SK-N-SH (cell line): ENCODE data around the gene TSSK6. TPM values are rescaled to one million over a fixed set of nuclear protein-coding genes. Genes with fewer than 3 reads are reported as not detected.

Source experiments
- CTCF ChIA-PET: fragments of 300-600, 350-600 bp; formaldehyde crosslinking; extraction: SDS; loops from one replicate; lab custom pipeline; 2021; lab: Yijun Ruan, JAX
- POLR2A ChIA-PET: fragments of 350-600 bp; sonication (Branson Sonifier 250); formaldehyde crosslinking; extraction: SDS; loops from one replicate; lab custom pipeline; 2020; ENCODE audit warnings: antibody characterized with exemption, inconsistent platforms; lab: Yijun Ruan, JAX
- DNase-seq: peaks from one replicate; pipeline ENCODE4 v3.0.0; 2012
- H2AFZ ChIP-seq: fragments of 200-600 bp; sonication (generic); 2 replicates; pipeline ENCODE4 v1.8.1; 2016; ENCODE audit warnings: antibody characterized with exemption, mild to moderate bottlenecking, low read depth
- H3F3A ChIP-seq: fragments of 200-600 bp; sonication (generic); replicated peaks from 2 replicates; pipeline ENCODE3; 2016; ENCODE audit warnings: antibody characterized with exemption, mild to moderate bottlenecking; ENCODE audit not compliant: insufficient read depth
- H3K27ac ChIP-seq, 2 experiments: fragments of 200-500 bp in 1 of 2; fragments of 200-600 bp in 1 of 2; sonication (Bioruptor generic) in 1 of 2; sonication (generic), shearing (Covaris generic) in 1 of 2; 2 replicates each; pipeline versions ENCODE4 v1.5.1 to v1.6.1; 2014 to 2016; ENCODE audit warnings: low read depth in 2 of 2, inconsistent platforms in 1 of 2, low read length in 1 of 2, mild to moderate bottlenecking in 1 of 2, mixed read lengths in 1 of 2
- H3K27me3 ChIP-seq: fragments of 200-600 bp; sonication (generic), shearing (Covaris generic); 2 replicates; pipeline ENCODE4 v1.6.1; 2016; ENCODE audit warnings: mixed run types; ENCODE audit not compliant: insufficient read depth
- H3K36me3 ChIP-seq, 2 experiments: fragments of 200-500 bp in 1 of 2; fragments of 200-600 bp in 1 of 2; sonication (Bioruptor generic) in 1 of 2; sonication (generic) in 1 of 2; replicated peaks in 1 of 2; 2 replicates each; pipeline versions ENCODE3 to v1.5.1; 2014 to 2016; ENCODE audit warnings: low read length in 1 of 2, mild to moderate bottlenecking in 1 of 2; ENCODE audit not compliant: insufficient read depth in 2 of 2, control insufficient read depth in 1 of 2
- H3K4me1 ChIP-seq, 2 experiments: fragments of 200-500 bp in 1 of 2; fragments of 200-600 bp in 1 of 2; sonication (Bioruptor generic) in 1 of 2; sonication (generic), shearing (Covaris generic) in 1 of 2; 2 replicates each; pipeline versions ENCODE4 v1.5.1 to v1.6.1; 2014 to 2016; ENCODE audit warnings: low read depth in 1 of 2, low read length in 1 of 2, mixed run types in 1 of 2; ENCODE audit not compliant: insufficient read depth in 2 of 2, control insufficient read depth in 1 of 2
- H3K4me2 ChIP-seq: fragments of 200-600 bp; sonication (generic), shearing (Covaris generic); 2 replicates; pipeline ENCODE4 v1.6.1; 2017; ENCODE audit warnings: mixed run types
- H3K4me3 ChIP-seq, 2 experiments: fragments of 200-500 bp in 1 of 2; fragments of 200-600 bp in 1 of 2; sonication (Bioruptor generic) in 1 of 2; sonication (generic), shearing (Covaris generic) in 1 of 2; 2 replicates each; pipeline versions ENCODE4 v1.5.1 to v1.8.1; 2014 to 2016; ENCODE audit warnings: low read depth in 2 of 2, inconsistent platforms in 1 of 2, low read length in 1 of 2, mild to moderate bottlenecking in 1 of 2, mixed read lengths in 1 of 2, moderate library complexity in 1 of 2
- H3K79me2 ChIP-seq: fragments of 200-600 bp; sonication (generic); 2 replicates; pipeline ENCODE4 v1.8.1; 2017; ENCODE audit warnings: mild to moderate bottlenecking; ENCODE audit not compliant: insufficient read depth
- H3K9ac ChIP-seq: fragments of 200-600 bp; sonication (generic); 2 replicates; pipeline ENCODE4 v1.6.1; 2017; ENCODE audit warnings: mixed run types
- H3K9me2 ChIP-seq: fragments of 200-600 bp; sonication (generic); 2 replicates; pipeline ENCODE4 v1.6.1; 2017; ENCODE audit warnings: mixed run types
- H3K9me3 ChIP-seq: fragments of 200-600 bp; sonication (generic); 2 replicates; pipeline ENCODE4 v1.6.1; 2017; ENCODE audit warnings: mixed run types, mild to moderate bottlenecking, moderate library complexity
- H4K20me1 ChIP-seq: fragments of 200-600 bp; sonication (generic); 2 replicates; pipeline ENCODE4 v1.6.1; 2017; ENCODE audit warnings: mild to moderate bottlenecking, mixed run types; ENCODE audit not compliant: insufficient read depth
- CHD2 ChIP-seq: fragments of 150-350 bp; IDR thresholded peaks from 2 replicates; pipeline ENCODE4 v1.6.1; 2018; ENCODE audit warnings: low read length; ENCODE audit not compliant: partially characterized antibody
- MXI1 ChIP-seq: IDR thresholded peaks from 2 replicates; pipeline ENCODE4 v1.6.1; 2012; ENCODE audit warnings: mild to moderate bottlenecking, low read depth, low read length, improper control_type of control experiment
- NFIC ChIP-seq: IDR thresholded peaks from 2 replicates; pipeline ENCODE4 v1.4.0; 2012; ENCODE audit warnings: borderline replicate concordance
- SMC3 ChIP-seq: IDR thresholded peaks from 2 replicates; pipeline ENCODE4 v1.6.1; 2012; ENCODE audit warnings: low read depth, low read length, improper control_type of control experiment
- TEAD4 ChIP-seq: IDR thresholded peaks from 2 replicates; pipeline ENCODE4 v1.4.0; 2012; ENCODE audit warnings: mild to moderate bottlenecking, borderline replicate concordance; ENCODE audit not compliant: insufficient read depth
- YY1 ChIP-seq: IDR thresholded peaks from 2 replicates; pipeline ENCODE4 v1.4.0; 2012; ENCODE audit warnings: low read depth, mild to moderate bottlenecking
- WGBS: methylation state at CpG from one replicate; pipeline ENCODE4 v1.1.6; 2017; ENCODE audit warnings: low lambda C conversion rate; 5-methylcytosine and 5-hydroxymethylcytosine counted together
- polyA plus RNA-seq, 3 experiments: library from polyadenylated mRNA; depleted of rRNA; stranded (reverse); fragments of >200 nt; gene quantifications; 2 replicates each; pipeline ENCODE4 v1.2.3, GENCODE V29; 2012
- TF ChIP-seq, protein P1 (sequence below): IDR thresholded peaks from 2 replicates; pipeline ENCODE4 v1.6.1; 2012; ENCODE audit warnings: mild to moderate bottlenecking, low read depth, low read length, moderate library complexity
- TF ChIP-seq, protein P2 (sequence below): IDR thresholded peaks from 2 replicates; pipeline ENCODE4 v1.4.0; 2012; ENCODE audit warnings: low read depth, borderline replicate concordance

The TSSK6 gene
- polyA plus RNA-seq, 1 of the 3 experiments (the other 2 are of a cell fraction), result 3.1 TPM

DNA sequence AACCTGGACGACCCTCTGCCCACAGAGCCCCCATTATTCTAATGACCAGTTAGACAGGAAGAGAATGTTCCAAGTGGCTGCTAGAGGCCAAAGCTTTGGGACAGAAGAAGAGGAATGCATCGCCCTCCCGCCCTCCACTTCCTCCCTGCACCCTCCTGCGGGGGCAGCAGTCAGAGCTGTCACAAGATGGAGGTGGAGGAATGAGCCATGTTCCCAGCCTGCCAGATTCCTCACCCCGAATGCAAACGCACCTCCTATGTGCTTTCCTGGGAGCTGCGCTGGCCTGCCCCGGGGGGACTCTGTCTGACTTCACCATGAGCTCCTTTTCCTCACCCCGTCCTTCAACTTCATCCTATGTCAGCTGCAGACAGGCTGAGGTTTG, 15.1 kb upstream of the TSSK6 start (continued):
- TF ChIP-seq, protein P1, sequence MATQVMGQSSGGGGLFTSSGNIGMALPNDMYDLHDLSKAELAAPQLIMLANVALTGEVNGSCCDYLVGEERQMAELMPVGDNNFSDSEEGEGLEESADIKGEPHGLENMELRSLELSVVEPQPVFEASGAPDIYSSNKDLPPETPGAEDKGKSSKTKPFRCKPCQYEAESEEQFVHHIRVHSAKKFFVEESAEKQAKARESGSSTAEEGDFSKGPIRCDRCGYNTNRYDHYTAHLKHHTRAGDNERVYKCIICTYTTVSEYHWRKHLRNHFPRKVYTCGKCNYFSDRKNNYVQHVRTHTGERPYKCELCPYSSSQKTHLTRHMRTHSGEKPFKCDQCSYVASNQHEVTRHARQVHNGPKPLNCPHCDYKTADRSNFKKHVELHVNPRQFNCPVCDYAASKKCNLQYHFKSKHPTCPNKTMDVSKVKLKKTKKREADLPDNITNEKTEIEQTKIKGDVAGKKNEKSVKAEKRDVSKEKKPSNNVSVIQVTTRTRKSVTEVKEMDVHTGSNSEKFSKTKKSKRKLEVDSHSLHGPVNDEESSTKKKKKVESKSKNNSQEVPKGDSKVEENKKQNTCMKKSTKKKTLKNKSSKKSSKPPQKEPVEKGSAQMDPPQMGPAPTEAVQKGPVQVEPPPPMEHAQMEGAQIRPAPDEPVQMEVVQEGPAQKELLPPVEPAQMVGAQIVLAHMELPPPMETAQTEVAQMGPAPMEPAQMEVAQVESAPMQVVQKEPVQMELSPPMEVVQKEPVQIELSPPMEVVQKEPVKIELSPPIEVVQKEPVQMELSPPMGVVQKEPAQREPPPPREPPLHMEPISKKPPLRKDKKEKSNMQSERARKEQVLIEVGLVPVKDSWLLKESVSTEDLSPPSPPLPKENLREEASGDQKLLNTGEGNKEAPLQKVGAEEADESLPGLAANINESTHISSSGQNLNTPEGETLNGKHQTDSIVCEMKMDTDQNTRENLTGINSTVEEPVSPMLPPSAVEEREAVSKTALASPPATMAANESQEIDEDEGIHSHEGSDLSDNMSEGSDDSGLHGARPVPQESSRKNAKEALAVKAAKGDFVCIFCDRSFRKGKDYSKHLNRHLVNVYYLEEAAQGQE, result no peak
- TF ChIP-seq NFIC, result no peak
- TF ChIP-seq MXI1, result no peak
- TF ChIP-seq, protein P2, sequence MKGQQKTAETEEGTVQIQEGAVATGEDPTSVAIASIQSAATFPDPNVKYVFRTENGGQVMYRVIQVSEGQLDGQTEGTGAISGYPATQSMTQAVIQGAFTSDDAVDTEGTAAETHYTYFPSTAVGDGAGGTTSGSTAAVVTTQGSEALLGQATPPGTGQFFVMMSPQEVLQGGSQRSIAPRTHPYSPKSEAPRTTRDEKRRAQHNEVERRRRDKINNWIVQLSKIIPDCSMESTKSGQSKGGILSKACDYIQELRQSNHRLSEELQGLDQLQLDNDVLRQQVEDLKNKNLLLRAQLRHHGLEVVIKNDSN, result no peak
- no peak for TF ChIP-seq SMC3

DNA sequence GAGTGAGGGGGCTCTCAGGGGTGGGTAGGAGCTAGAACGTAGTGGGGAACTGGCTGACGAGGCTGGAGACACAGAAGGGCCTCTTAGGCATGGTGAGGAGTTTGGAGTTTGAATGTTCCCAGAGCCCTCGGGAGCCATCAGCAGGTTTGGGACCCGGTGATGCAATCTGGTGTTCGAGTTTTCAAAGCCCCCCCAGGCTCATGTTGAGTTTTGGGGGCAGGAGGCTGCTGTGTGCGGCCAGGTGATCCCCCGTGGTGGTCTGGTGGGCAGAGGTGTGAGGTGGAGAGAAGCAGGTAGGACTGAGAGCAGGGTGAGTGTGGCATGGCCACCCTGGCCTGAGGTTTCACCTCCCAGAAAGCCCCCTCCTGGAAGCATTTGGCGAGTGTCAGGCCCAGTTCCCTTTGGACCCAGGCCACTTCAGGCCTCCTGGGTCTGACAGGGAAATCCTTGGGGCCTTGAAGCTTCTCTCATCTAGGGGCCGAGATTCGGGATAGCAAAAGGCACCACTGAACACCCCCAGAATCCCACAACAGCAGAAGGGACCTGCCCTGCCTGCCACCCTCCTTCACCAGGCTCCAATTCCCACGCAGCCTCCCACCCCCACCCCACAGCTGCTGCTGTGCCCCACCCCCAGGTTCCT, 14.6 kb upstream of the TSSK6 start:
- H3F3A ChIP-seq, result peaks cover 14% of the 10 kb centered on the region
- peaks cover 0 to 14% of the 10 kb centered on the region in 2 experiments; a peak in 1 of 4 replicates for H3K4me1 ChIP-seq
- DNase-seq, result no peak
- H2AFZ ChIP-seq, result no peak overlapping the region
- TF ChIP-seq, protein P1, result no peak
- TF ChIP-seq TEAD4, result no peak
- no peak for TF ChIP-seq YY1
- no peak for TF ChIP-seq CHD2
- peaks cover 8% of the 10 kb centered on the region; the same call in 1 of the 2 replicates for H3K79me2 ChIP-seq
- H3K27me3 ChIP-seq, result no peaks in the 10 kb centered on the region
- H4K20me1 ChIP-seq, result peaks cover 26% of the 10 kb centered on the region
- H3K4me3 ChIP-seq, result no peak overlapping the region
- ChIA-PET CTCF (interaction anchor here (1.3 to 15.3 kb wide), 7 partner anchors 9 to 110 kb away, joined by 3 to 258 read pairs (median 19); partner anchors contain the start of genes CILP2, GMIP, NDUFA13 and TSSK6), POLR2A (interaction anchor here (0.9 to 2.5 kb wide), 3 partner anchors 11 to 114 kb away, joined by 5 to 15 read pairs (median 6); partner anchors contain the start of genes GMIP, NDUFA13 and TSSK6)
- no peak overlapping the region for H3K9ac ChIP-seq
- H3K9me2 ChIP-seq, result no peaks in the 10 kb centered on the region
- no peak overlapping the region for H3K4me2 ChIP-seq
- no peak overlapping the region for H3K27ac ChIP-seq
- H3K9me3 ChIP-seq, result no peaks in the 10 kb centered on the region
- peaks cover 5 to 12% of the 10 kb centered on the region in 2 experiments for H3K36me3 ChIP-seq
- WGBS, result 100% methylated on average over 6 of the region's 11 CpGs
